ENCODE data around the gene DLGAP1. TPM values are rescaled to one million over a fixed set of nuclear protein-coding genes. Genes with fewer than 3 reads are reported as not detected.

Gene DLGAP1
- total and polyA plus RNA-seq, 2 of the 13 experiments (the other 11 are each of a cell fraction or from before 2014, with no cell fraction given), result 0.01 TPM; not detected in 1

DNA sequence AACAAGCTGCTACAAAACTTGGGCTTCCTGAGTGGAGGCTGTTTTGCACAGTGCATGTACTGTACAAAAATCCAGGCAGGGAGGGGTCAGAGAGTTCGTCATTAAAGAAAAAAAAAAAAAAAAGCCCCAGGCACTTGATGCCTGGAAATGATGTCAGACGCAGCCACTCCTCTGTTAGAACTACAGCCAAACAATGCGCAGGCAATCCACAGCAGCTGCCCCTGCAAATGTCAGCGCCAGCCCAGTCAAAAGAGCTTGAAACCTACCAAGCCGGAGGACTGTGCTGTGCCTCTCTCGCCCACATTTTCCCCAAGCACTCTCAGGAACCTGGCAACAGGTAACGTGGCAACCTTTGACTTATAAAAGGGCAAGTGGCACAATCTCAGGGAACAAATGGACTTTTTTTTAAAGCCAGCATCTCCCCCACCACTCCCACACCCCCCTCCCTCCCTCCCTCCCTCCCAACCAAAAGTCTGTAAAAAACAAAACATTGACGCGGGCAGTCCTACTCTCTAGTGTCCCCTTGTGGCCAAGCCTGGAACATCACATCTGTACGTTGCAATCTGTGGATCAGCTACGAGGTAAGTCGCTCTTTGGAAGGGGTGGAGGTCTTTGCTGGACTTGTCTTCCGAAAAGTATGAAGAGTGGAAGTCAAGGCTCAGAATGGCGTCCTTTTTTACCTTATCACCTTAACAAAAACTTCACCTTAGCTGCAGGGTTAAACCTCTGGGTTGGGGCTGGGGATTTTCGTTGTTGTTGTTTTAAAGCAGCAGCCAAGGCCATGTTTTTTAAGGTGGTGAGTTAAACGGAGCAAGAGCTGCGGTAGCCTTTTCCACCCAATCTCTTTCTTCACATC, 861.0 kb downstream of the DLGAP1 start (continued):
- TF ChIP-seq, protein P1, sequence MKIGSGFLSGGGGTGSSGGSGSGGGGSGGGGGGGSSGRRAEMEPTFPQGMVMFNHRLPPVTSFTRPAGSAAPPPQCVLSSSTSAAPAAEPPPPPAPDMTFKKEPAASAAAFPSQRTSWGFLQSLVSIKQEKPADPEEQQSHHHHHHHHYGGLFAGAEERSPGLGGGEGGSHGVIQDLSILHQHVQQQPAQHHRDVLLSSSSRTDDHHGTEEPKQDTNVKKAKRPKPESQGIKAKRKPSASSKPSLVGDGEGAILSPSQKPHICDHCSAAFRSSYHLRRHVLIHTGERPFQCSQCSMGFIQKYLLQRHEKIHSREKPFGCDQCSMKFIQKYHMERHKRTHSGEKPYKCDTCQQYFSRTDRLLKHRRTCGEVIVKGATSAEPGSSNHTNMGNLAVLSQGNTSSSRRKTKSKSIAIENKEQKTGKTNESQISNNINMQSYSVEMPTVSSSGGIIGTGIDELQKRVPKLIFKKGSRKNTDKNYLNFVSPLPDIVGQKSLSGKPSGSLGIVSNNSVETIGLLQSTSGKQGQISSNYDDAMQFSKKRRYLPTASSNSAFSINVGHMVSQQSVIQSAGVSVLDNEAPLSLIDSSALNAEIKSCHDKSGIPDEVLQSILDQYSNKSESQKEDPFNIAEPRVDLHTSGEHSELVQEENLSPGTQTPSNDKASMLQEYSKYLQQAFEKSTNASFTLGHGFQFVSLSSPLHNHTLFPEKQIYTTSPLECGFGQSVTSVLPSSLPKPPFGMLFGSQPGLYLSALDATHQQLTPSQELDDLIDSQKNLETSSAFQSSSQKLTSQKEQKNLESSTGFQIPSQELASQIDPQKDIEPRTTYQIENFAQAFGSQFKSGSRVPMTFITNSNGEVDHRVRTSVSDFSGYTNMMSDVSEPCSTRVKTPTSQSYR (CRISPR knock-in tag; IDR thresholded peaks at IDR 0.05; ENCODE audit: borderline replicate concordance), result no peak
- no peak for TF ChIP-seq ZNF383 (CRISPR knock-in tag; IDR thresholded peaks at IDR 0.05; ENCODE audit: borderline replicate concordance)
- TF ChIP-seq, protein P2, sequence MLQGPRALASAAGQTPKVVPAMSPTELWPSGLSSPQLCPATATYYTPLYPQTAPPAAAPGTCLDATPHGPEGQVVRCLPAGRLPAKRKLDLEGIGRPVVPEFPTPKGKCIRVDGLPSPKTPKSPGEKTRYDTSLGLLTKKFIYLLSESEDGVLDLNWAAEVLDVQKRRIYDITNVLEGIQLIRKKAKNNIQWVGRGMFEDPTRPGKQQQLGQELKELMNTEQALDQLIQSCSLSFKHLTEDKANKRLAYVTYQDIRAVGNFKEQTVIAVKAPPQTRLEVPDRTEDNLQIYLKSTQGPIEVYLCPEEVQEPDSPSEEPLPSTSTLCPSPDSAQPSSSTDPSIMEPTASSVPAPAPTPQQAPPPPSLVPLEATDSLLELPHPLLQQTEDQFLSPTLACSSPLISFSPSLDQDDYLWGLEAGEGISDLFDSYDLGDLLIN (CRISPR knock-in tag; IDR thresholded peaks at IDR 0.05; ENCODE audit: borderline replicate concordance), result no peak
- TF ChIP-seq, protein P3, sequence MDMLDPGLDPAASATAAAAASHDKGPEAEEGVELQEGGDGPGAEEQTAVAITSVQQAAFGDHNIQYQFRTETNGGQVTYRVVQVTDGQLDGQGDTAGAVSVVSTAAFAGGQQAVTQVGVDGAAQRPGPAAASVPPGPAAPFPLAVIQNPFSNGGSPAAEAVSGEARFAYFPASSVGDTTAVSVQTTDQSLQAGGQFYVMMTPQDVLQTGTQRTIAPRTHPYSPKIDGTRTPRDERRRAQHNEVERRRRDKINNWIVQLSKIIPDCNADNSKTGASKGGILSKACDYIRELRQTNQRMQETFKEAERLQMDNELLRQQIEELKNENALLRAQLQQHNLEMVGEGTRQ (IDR thresholded peaks at IDR 0.05; ENCODE audit: low read depth, low read length), result no peak
- TF ChIP-seq, protein P3 (CRISPR knock-in tag; IDR thresholded peaks at IDR 0.05; ENCODE audit: borderline replicate concordance), result no peak
- TF ChIP-seq TARDBP (CRISPR knock-in tag; IDR thresholded peaks at IDR 0.05), result no peak
- no peak for TF ChIP-seq PCBP1 (IDR thresholded peaks at IDR 0.05; ENCODE audit: borderline replicate concordance, low read depth, low read length)
- TF ChIP-seq RFXANK (CRISPR knock-in tag; IDR thresholded peaks at IDR 0.05), result no peak
- TF ChIP-seq KLF12 (CRISPR knock-in tag; IDR thresholded peaks at IDR 0.05; ENCODE audit: borderline replicate concordance), result no peak
- TF ChIP-seq, protein P4, sequence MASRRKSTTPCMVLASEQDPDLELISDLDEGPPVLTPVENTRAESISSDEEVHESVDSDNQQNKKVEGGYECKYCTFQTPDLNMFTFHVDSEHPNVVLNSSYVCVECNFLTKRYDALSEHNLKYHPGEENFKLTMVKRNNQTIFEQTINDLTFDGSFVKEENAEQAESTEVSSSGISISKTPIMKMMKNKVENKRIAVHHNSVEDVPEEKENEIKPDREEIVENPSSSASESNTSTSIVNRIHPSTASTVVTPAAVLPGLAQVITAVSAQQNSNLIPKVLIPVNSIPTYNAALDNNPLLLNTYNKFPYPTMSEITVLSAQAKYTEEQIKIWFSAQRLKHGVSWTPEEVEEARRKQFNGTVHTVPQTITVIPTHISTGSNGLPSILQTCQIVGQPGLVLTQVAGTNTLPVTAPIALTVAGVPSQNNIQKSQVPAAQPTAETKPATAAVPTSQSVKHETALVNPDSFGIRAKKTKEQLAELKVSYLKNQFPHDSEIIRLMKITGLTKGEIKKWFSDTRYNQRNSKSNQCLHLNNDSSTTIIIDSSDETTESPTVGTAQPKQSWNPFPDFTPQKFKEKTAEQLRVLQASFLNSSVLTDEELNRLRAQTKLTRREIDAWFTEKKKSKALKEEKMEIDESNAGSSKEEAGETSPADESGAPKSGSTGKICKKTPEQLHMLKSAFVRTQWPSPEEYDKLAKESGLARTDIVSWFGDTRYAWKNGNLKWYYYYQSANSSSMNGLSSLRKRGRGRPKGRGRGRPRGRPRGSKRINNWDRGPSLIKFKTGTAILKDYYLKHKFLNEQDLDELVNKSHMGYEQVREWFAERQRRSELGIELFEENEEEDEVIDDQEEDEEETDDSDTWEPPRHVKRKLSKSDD (CRISPR knock-in tag; IDR thresholded peaks at IDR 0.05; ENCODE audit: low read depth), result no peak
- TF ChIP-seq NKX3-1 (CRISPR knock-in tag; IDR thresholded peaks at IDR 0.05), result no peak
- no peak for TF ChIP-seq NFE2 (CRISPR knock-in tag; IDR thresholded peaks at IDR 0.05)
- no peak for TF ChIP-seq ZMYM3 (CRISPR knock-in tag; IDR thresholded peaks at IDR 0.05)
- TF ChIP-seq ZNF460 (CRISPR knock-in tag; IDR thresholded peaks at IDR 0.05; ENCODE audit: borderline replicate concordance), result no peak
- no peak for TF ChIP-seq ZNF567 (CRISPR knock-in tag; IDR thresholded peaks at IDR 0.05; ENCODE audit: borderline replicate concordance)
- no peak for TF ChIP-seq MTF1 (CRISPR knock-in tag; IDR thresholded peaks at IDR 0.05)
- no peak for TF ChIP-seq LCORL (IDR thresholded peaks at IDR 0.05)
- TF ChIP-seq LCORL (CRISPR knock-in tag; IDR thresholded peaks at IDR 0.05), result peak; percentile 19
- no peak for TF ChIP-seq MED13 (CRISPR knock-in tag; IDR thresholded peaks at IDR 0.05)
- no peak for TF ChIP-seq ZNF350 (CRISPR knock-in tag; IDR thresholded peaks at IDR 0.05; ENCODE audit: borderline replicate concordance, low read depth)
- TF ChIP-seq ZNF713 (CRISPR knock-in tag; IDR thresholded peaks at IDR 0.05), result no peak
- no peak for TF ChIP-seq NR1H2 (CRISPR knock-in tag; IDR thresholded peaks at IDR 0.05; ENCODE audit: borderline replicate concordance, low read depth)

Measured in HepG2 (cell line).